Muscle layer of colon (tissue), 2 donors: Measurements from ENCODE around the gene ADPRS.
A peak's percentile ranks its signal among the peaks of the same experiment; 100 is the strongest.

Source experiments
- H3K27ac ChIP-seq: one replicate; pipeline ENCODE4 v1.7.0; 2013; ENCODE audit warnings: low read depth, mild to moderate bottlenecking, low read length, moderate library complexity
- H3K27me3 ChIP-seq, 2 donors: one replicate each; pipeline ENCODE4 v1.7.0; 2013; ENCODE audit warnings: low read length in 2 of 2, mild to moderate bottlenecking in 2 of 2; ENCODE audit not compliant: insufficient read depth in 2 of 2, control insufficient read depth in 1 of 2
- H3K36me3 ChIP-seq: one replicate; pipeline ENCODE4 v1.7.0; 2013; ENCODE audit warnings: mild to moderate bottlenecking, low read length; ENCODE audit not compliant: insufficient read depth
- H3K4me1 ChIP-seq: one replicate; pipeline ENCODE4 v1.7.0; 2013; ENCODE audit warnings: mild to moderate bottlenecking, low read length; ENCODE audit not compliant: insufficient read depth
- H3K4me3 ChIP-seq, 2 donors: one replicate each; pipeline ENCODE4 v1.7.0; 2013; ENCODE audit warnings: low read length in 2 of 2, low read depth in 1 of 2, mild to moderate bottlenecking in 1 of 2, moderate library complexity in 1 of 2
- H3K9ac ChIP-seq: one replicate; pipeline ENCODE4 v1.7.0; 2013; ENCODE audit warnings: low read length
- H3K9me3 ChIP-seq: one replicate; pipeline ENCODE4 v1.7.0; 2013; ENCODE audit warnings: mild to moderate bottlenecking, low read length
- donor health status: abdominal sarcoma.
- donor health status: Adenocarcinoma of cecum.

ADPRS gene

GRCh38 chr1:36137226-36137625 is 48.5 kb downstream of the ADPRS start:
- Histone ChIP-seq H3K36me3 (peaks cover 33% of the 10 kb centered on the region), H3K27me3 (no peaks in the 10 kb centered on the region), H3K9me3 (no peaks in the 10 kb centered on the region), H3K4me3 (no peak overlapping the region), H3K9ac (no peak overlapping the region), H3K4me1 (peaks cover 55% of the 10 kb centered on the region), H3K27ac (peak overlapping the region; percentile 64)

- no peak overlapping the region for H3K9ac ChIP-seq
- no peaks in the 10 kb centered on the region for H3K9me3 ChIP-seq
- no peak overlapping the region for H3K4me3 ChIP-seq
- H3K4me1 ChIP-seq = peaks cover 59% of the 10 kb centered on the region
- H3K27me3 ChIP-seq = no peaks in the 10 kb centered on the region
- peak overlapping the region; percentile 10 for H3K27ac ChIP-seq
- H3K36me3 ChIP-seq = peaks cover 33% of the 10 kb centered on the region
Measured at GRCh38 chr1:36137776-36138175, 49.1 kb downstream of the ADPRS start.

GRCh38 chr1:36139521-36139920 is 50.8 kb downstream of the ADPRS start:
- Histone ChIP-seq H3K9ac (no peak overlapping the region), H3K27me3 (no peaks in the 10 kb centered on the region), H3K4me3 (no peak overlapping the region), H3K36me3 (peaks cover 33% of the 10 kb centered on the region), H3K27ac (no peak overlapping the region), H3K4me1 (peaks cover 44% of the 10 kb centered on the region), H3K9me3 (no peaks in the 10 kb centered on the region)

DNA sequence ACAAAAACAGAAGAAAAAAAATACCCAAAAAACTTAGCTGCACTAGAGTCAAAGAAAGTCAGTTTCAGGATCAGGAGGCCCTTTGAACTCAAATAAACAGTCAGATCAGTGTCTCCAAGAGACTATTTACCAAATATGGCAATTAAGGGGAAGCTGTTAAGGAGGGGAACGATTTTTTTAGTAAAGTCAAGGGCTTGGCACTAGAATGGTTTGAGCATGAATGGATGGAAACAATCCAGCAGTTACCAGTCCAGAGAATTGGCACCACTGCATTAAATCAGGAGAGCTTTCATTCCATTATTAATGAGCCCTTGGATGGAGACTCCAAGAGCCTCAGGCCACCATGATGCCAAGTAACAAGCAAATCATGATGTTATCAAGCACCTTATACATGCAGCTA is 53.4 kb downstream of the ADPRS start:
- no peak overlapping the region for H3K9ac ChIP-seq
- no peak overlapping the region for H3K27ac ChIP-seq
- no peak overlapping the region for H3K4me3 ChIP-seq
- H3K36me3 ChIP-seq = peaks cover 28% of the 10 kb centered on the region
- H3K9me3 ChIP-seq = no peaks in the 10 kb centered on the region
- H3K4me1 ChIP-seq = peaks cover 20% of the 10 kb centered on the region
- H3K27me3 ChIP-seq = no peaks in the 10 kb centered on the region

GRCh38 chr1:36143424-36143823 is 54.7 kb downstream of the ADPRS start:
- Histone ChIP-seq H3K27ac (no peak overlapping the region), H3K4me3 (no peak overlapping the region), H3K27me3 (no peaks in the 10 kb centered on the region), H3K4me1 (peaks cover 33% of the 10 kb centered on the region), H3K9ac (no peak overlapping the region), H3K36me3 (peaks cover 15% of the 10 kb centered on the region), H3K9me3 (no peaks in the 10 kb centered on the region)
